ENCODE results near the gene PTPRF. TPM values are rescaled to one million over a fixed set of nuclear protein-coding genes. Genes with fewer than 3 reads are reported as not detected.

Gene PTPRF
- polyA plus RNA-seq, 3 donors = 44.3 to 213 (median 48.9) TPM

DNA sequence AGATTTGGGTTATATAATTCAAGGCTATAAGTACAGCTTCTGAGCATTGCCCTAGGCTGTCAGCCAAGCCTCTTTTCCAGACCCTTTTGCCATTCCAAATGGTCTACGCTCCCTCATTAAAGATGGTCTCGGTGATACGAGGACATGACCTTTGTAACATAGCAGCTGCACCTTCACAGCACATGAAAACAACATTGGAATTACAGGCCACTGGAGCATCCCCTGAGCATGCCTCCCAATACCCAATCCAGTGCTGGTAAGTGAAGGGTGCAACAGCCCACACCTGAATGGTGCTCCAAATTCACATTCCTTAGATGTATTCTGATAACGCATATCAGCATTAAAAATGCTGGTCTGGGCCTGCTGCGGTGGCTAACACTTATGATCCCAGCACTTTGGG lies 20.1 kb upstream of the PTPRF start:
- H3K27ac ChIP-seq (ENCODE audit: low read depth, low read length) = no peak overlapping the region
- WGBS, 3 donors = 87 to 93% (median 91%) methylated on average over 5 of the region's 5 CpGs

DNA sequence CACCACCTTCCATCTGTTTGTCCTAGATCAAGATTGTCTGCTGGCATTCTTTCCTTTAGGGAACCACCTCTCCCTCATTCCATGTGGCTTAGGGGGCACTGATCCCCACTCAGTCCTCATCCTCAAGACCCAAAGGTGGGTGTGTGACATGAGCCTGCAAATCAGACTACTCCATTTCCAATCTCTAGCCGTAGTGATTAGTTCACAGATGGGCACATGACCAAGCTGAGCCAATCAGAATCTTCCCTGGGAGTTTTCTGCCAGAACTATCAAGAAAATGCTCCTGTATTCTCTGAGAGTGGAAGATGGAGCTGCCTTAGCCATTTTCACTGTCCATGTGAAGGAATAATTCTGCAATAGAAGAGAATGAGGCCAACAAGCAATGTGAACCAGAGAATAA lies 19.3 kb upstream of the PTPRF start:
- WGBS, 3 donors = 75 to 82% (median 77%) methylated on average over 1 of the region's 1 CpG

DNA sequence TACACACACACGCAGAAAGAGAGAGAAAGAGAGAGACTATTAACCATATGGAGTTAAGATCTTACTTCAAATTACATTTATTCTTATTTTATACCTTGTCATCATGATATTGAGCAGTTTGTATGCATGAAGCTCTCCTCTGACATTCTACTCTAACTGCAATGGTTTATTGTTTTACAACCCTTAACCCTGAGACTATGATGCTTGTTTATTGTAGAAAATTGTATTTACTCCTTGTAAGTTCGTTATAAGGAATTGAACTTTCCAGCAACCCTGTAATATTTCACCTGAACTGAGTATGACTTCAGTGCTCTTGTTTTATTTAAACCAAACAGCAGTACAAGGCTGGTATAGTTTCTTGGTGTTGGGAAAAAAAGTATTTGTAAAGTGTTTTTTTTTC lies 18.6 kb upstream of the PTPRF start:
- 85 to 89% (median 89%) methylated on average over 2 of the region's 2 CpGs for WGBS, 3 donors
- no peak overlapping the region for H3K27ac ChIP-seq (ENCODE audit: low read depth, low read length)

More for the DNA sequence above, 19.3 kb upstream of the PTPRF start:
- no peak overlapping the region for H3K27ac ChIP-seq (ENCODE audit: low read depth, low read length)

DNA sequence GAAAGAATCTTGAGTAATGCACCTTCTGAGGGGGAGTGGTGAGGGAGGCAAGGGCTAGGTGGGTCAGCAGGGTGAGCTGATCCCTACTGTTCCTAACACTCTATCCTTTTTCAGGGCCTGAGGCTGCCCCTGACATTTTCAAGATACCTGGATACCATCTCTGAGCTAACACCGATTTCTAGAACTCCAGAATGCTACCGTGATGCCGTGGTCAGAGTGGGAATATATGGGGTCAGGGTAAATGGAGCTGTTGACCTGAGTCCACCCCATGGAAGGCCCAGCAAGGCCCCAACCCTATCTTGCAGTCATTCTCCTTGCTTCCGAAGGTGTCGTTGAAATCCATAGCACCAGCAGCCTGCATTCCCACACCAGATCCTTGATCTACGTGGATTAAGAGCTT lies 18.0 kb upstream of the PTPRF start:
- WGBS, 3 donors = 90 to 93% (median 91%) methylated on average over 6 of the region's 6 CpGs
- no peak overlapping the region for H3K27ac ChIP-seq (ENCODE audit: low read depth, low read length)

DNA sequence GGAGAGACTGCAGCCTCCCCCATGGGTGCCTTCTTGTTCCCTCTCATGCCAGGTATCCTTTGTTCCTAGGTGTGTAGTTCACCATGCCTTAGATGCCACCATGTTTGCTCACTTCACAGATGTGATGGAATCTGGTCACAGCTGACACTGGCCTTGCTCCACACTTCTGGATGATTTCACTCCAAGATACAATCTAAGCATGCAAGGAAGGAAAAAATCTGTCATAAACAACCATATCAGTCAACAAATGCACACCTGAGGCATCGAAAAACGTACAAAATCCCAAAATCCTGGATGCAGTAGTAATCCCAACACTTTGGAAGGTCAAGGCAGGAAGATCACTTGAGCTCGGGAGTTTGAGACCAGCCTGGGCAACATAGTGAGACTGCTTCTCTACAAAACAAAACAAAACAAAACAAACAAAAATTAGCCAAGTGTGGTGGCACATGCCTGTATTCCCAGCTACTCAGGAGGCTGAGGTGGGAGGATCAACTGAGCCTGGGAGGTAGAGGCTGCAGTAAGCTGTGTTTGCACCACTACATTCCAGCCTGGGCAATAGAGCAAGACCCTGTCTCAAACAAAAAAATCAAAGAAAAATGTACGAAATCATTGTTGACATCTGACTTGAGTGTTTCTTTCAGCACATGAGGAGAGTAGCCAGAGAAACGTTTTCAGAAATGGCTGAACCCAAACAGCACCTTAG lies 17.1 kb upstream of the PTPRF start:
- H3K27ac ChIP-seq (ENCODE audit: low read depth, low read length) = no peak overlapping the region
- 77 to 82% (median 78%) methylated on average over 5 of the region's 5 CpGs for WGBS, 3 donors

DNA sequence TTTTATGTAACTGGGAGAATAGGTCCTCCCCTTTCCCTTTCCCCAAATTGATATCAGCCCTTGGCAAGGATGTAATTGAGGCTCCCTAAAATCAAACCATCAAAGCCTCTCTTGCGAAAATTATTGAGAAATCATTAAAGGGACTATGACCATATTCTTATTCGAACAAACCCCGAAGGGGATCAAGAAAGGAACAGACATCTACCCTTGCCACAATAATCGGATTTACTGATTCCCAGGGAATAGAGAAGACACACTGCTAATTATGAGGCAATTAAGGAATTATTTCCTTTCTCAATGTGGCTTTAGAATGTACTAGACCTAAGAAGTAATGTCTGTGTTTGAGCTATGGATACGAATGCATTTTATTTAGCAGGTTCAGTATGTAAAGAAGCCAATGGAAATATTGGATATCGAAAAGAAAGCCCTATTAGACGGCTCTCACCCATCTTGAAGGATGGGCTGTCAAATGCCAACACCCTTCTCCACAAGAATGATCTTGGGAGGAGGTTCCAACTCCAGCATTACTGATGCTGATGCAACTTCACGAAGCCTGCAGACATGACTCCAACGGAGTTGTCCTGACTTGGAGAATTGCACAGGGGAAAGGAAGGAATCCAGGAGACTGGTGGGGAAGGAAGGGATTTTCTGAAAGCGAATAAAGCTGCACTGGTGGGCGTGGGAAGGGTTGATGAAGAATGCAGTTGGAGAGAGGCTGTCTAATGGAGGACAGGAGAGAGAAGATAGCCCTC lies 11.6 kb upstream of the PTPRF start:
- 79 to 84% (median 83%) methylated on average over 11 of the region's 11 CpGs for WGBS, 3 donors
- no peak overlapping the region for H3K27ac ChIP-seq (ENCODE audit: low read depth, low read length)

DNA sequence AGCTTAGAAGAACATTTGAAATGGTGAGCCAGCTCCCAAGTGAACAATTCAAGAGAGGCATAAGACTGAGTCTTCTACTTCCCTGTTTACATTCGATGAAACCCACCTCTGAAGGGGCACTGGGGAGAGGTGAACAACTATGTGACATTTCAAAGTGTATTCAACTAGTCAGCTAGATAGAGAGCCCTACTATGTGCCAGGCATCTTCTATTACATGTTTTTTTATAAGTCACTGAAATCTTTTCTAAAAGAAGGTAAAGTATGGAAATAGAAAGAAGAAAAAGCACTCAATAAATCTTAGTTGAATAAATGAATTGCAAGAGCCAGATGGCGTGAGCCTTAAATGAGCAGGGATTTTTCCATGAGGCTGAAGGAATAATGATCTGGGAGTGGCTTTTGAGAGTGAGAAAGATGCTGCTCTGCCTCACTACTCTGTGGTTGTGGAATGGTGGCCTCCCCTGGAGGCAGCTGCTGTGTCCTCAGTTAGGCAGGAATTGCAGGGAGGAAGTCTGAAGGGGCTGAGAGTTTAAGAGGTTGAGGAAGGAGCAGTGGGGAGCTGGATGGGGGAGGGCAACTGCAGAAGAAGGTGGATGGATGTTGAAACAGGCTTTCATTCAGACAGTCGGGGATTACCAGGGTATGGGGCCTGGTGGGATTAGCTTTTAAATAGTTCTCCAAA lies 10.4 kb upstream of the PTPRF start:
- no peak overlapping the region for H3K27ac ChIP-seq (ENCODE audit: low read depth, low read length)
- 49 to 68% (median 55%) methylated on average over 3 of the region's 3 CpGs for WGBS, 3 donors

DNA sequence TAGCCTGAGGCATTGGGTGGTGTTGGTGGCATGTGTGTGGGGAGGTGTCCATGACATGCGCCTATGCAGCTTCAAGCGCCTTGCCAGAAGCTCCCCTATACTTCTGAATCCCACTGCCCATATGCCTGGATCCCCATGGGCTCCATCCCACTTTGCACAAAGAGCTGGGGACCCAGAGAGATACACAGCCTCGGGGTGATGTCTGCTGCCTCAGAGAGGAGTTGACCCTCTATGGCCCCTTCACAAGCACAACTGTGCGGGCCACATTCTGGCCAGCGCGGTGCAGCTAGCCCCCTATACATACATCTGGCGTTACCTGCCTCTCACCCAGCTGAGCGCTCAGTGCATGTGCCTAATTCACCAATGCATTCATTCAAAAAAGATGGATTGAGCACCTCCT lies 9.6 kb upstream of the PTPRF start:
- H3K27ac ChIP-seq (ENCODE audit: low read depth, low read length) = no peak overlapping the region
- WGBS, 3 donors = 92 to 94% (median 93%) methylated on average over 8 of the region's 8 CpGs

DNA sequence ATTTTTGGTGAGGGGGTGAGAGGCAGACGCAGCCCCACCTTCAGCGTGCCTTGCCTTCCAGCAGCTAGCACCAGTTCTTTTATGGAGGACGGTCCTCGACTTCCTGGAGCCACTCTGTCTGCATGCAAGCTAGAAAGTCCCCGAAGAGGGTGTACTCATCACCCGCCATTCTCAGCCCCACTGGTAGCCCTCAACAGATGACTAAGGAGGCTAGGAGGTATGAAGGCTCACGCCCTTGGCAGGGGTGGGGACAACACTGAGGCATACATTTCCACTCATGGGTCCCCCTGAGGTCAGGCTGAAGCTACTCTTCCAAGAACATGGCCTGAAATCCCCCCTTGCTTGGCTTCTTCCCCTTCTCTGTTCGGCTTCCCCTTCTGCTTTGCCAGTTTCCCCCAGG lies 8.9 kb upstream of the PTPRF start:
- no peak overlapping the region for H3K27ac ChIP-seq (ENCODE audit: low read depth, low read length)
- 76 to 79% (median 77%) methylated on average over 8 of the region's 8 CpGs for WGBS, 3 donors

DNA sequence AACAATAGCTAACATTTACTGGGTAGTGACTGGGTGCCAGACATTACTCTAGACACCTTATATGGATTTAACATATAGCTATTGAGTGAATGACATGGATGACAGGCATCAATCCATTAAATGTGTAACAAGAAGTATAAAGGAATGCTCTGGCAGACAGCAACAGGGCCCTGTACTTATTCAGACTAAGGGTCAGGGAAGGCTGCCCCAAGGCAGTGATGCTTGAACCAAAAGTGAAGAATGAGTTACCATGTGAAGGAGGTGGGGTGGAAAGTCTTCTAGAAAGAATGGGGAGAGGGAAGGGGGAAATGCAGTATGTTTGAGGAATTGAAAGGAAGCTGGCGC lies 8.3 kb upstream of the PTPRF start:
- 82 to 86% (median 84%) methylated on average over 1 of the region's 1 CpG for WGBS, 3 donors
- no peak overlapping the region for H3K27ac ChIP-seq (ENCODE audit: low read depth, low read length)

DNA sequence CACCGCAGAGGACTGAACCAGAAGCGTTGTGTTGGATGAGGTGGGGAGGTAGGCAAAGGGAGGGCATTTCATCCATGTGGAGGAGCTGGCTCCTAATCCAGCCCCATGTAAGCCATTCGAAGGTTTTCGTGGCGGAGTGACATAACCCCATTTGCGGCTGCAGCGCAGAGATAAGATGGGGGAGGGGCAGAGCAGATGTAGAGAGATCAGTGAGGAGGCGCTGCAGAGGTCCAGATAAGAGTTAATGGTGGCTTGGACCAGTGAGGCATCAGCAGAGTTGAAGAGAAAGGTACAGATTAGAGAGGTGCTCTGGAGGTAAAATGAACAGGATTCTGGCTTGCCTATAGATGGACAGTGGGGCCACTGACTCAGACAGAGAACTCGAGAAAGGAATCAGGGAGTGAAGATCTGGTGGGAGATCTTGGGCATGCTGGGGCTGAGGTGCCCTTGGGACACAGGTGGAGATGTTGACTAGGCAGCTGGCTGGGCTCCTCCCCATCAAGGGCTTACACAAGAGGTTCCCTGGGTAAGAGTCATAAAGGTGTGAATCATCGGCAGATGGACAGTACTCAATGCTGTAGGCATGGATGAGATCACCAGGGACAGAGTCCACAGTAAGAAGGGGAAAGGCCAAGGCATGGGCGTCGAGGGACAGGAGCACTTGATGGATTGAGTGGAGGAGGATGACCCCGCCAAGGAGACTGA lies 7.8 kb upstream of the PTPRF start:
- H3K27ac ChIP-seq (ENCODE audit: low read depth, low read length) = no peak overlapping the region
- 72 to 78% (median 76%) methylated on average over 13 of the region's 13 CpGs for WGBS, 3 donors

DNA sequence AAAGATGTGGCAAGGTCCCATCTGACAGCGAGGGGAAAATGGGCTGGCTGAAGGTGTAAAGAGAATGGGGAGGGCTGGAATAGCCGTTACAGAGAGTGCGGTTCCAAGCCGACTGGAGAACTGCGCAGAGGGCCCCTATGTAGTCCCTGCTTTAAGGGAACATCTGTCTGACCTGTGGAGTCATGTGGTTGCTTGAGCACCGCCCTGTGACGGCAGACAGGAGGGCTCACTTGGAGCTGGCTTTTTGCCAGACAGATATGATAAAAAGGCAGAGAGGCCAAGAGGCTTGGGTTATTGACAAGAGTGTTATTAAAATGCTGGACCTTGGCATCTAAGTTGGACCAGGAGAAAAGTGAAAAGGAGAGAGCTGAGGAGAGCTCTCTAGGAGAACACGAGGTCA lies 5.9 kb upstream of the PTPRF start:
- H3K27ac ChIP-seq (ENCODE audit: low read depth, low read length) = no peak overlapping the region
- WGBS, 3 donors = 45 to 74% (median 63%) methylated on average over 8 of the region's 8 CpGs

DNA sequence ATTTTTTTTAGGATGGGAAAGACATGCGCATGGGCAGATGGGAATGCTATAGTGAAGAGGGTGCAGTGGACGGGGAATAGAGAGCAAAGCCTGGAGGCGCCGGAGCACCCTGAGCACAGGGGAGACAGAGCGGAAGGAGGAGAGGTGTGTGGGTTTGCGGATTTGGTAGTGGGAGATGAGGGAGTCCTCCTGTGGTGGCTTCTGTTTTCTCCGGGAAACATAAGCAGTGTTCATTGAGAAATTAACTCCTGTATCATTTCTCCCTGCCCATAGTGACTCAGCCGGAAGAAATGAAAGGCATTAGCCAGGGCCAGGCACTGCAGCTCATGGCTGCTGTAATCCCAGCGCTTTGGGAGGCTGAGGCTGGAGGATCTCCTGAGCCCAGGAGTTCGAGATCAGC lies 4.7 kb upstream of the PTPRF start:
- 82 to 92% (median 85%) methylated on average over 10 of the region's 10 CpGs for WGBS, 3 donors
- no peak overlapping the region for H3K27ac ChIP-seq (ENCODE audit: low read depth, low read length)

DNA sequence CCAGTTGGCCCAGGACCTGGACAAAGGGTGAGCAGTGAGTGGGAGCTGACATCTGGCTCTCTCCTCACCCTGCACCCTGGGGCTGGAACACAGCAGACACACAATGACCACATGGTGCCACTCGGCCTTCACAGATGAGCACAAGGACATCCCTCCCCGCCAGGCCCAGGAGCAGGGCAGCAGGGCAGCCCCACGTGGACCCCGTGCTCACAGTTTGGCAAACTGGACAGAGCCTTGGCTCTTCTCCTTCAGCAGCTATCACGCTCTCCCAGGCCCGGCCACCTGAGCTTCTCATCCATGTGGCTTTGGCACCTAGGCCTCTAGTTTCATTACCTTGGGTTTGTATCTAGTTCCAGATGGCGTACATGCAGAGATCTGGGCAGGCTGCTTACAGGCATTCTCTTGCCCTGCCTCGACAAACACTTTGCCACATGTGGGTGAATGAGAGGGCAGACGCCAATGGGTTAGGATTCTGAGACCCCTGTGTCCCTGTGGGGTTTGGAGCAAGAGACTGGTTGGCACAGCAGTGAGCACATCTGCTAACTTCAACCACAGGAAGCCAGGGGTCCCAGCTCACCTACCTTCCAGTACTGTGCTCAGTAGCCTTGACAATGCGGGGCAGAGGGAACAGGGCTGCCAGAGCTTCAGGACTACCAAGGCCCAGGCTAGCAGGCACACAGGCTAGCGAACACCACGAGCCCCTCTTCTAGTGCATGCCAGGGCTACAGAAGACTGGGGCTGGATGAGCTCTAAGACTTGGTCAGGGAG lies 3.4 kb upstream of the PTPRF start:
- WGBS, 3 donors = 86 to 90% (median 86%) methylated on average over 12 of the region's 12 CpGs
- no peak overlapping the region for H3K27ac ChIP-seq (ENCODE audit: low read depth, low read length)

DNA sequence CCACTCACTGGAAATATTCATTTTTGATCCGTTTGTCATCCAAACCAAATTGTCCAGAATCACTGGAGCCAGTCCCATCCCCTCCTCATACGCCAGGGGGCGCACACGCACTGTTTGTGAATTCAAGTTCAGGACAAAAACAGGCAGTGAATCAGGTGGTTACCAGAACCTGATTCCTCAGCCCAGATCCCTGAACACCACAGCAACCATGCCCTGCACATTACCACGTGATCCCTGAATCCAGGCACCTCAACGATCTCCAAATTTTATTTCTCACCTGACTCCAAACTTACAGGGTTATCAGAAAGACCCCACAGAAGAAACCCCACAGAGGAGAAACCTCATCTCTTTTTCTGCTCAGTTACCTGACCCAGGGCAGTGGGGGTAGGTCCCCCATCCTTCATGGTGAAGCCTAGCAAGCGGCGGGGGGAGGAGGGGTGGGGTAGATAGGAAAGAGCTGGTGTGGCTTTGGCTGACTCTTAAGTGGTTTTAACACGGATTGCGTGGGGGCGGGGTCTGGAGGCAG lies 1.4 kb upstream of the PTPRF start:
- WGBS, 3 donors = 18 to 46% (median 26%) methylated on average over 11 of the region's 11 CpGs
- H3K27ac ChIP-seq (ENCODE audit: low read depth, low read length) = no peak overlapping the region

DNA sequence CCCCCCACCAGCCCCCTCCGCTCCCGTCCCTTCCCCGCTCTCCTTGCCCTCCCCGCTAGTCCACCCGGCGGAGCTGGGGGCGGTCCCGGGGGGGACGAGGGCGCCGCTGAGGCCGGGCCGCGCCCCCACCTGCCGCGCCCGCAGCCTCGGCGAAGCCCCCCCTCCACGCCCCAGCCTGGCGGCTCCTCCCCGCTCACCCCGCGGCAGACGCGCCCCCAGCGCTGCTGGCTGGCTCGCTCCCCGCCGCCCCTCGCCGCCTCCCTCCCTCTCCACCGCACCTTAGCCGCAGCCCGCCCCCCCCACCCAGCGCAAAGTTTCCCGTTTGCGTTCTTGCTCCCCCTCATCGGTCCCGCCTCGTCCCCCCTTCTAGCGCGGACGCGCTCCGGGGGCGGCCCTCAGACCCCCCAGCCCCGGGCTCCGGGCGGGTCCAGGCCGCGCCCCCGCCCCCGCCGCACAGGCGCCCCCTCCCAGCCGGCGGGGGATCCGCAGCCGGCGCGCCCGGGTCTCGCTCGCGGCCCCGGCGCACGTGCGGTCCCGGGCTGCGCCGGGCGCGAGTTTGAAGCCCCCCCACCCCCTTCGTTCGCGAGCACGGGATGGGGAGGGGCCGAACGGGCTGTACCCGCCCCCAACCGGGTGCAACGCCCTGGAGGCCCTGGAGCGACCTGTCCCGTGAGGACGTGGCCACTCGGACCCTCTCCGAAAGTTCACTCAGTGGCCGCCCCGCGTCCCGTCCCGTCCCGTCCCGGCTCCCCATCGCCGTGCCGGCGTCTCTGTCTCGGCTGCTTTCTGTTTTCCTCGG lies 623 bp downstream of the PTPRF start:
- 1 to 2% (median 1%) methylated on average over 36 to 97 of the region's 102 CpGs for WGBS, 3 donors

DNA sequence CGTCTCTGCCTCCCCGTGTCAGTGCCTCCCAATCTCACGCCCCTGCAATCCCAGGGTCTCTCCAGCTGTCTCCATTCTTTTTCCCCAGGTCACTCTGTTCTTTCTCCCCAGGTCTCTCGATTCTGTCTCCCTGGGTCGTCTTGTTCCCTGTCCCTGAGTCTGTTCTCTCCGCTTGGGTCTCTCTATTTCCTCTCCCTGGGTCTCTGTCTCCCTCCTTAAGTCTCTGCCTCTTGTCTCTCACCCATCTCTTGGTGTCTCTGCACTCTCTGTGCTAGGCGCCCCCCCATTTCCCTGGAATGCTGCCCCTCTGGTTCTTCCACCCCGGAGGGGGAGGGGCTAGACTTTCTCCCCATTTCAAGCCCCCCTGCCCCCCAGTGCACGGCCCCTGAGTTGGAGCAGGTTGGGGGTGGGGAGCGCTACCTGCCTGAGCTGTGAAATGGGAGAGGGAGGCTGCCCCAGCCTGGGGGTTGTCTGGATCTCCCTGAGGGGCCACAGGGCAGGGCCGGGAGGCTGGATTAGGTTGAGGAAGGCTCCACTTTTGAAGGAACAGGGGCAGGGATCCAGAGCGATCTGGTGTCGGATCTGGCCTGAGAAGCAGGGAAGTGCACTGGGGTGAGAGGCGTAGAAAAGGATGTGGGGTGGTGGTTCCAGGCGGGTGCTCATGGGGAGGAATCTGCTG lies 1.4 kb downstream of the PTPRF start:
- no peak overlapping the region for H3K27ac ChIP-seq (ENCODE audit: low read depth, low read length)
- 16 to 32% (median 31%) methylated on average over 15 of the region's 15 CpGs for WGBS, 3 donors

More for the DNA sequence above, 623 bp downstream of the PTPRF start:
- no peak overlapping the region for H3K27ac ChIP-seq (ENCODE audit: low read depth, low read length)

Measured in adipose tissue (tissue), 3 donors.